Frontal cortex (tissue), 4 donors: Measurements from ENCODE around the gene RPGRIP1L. TPM values are rescaled to one million over a fixed set of nuclear protein-coding genes. Genes with fewer than 3 reads are reported as not detected.

Experiments
- DNase-seq, 2 donors: peaks; one replicate each; pipeline ENCODE4 v3.0.0; 2012; ENCODE audit warnings: low spot score in 2 of 2
- FAIRE-seq: peaks from 2 replicates; lab custom pipeline; 2012; peaks lifted over from hg19 to GRCh38; lab: Jason Lieb, UNC
- total RNA-seq: library from RNA; depleted of rRNA; stranded (reverse); fragments of >200 nt; gene quantifications from one replicate; pipeline ENCODE4 v1.2.3, GENCODE V29; 2014
- donor health status: control.
- donor health status: control.
- donor health status: control.

RPGRIP1L gene
- total RNA-seq, 1 donor from 2014 or later: 24.1 TPM

GRCh38 chr16:53565296-53565863, 138.3 kb downstream of the RPGRIP1L start:
- DNase-seq (no peak), FAIRE-seq (no peak)

GRCh38 chr16:53563426-53563825, 140.2 kb downstream of the RPGRIP1L start:
- DNase-seq (no peak), FAIRE-seq (no peak)

GRCh38 chr16:53561101-53561888, 142.4 kb downstream of the RPGRIP1L start:
- DNase-seq (no peak), FAIRE-seq (no peak)

- FAIRE-seq: no peak
- no peak for DNase-seq
Observed at GRCh38 chr16:53559270-53559951, 144.2 kb downstream of the RPGRIP1L start.

GRCh38 chr16:53558710-53559109, 144.9 kb downstream of the RPGRIP1L start:
- FAIRE-seq: no peak
- DNase-seq: no peak

- DNase-seq: no peak
- FAIRE-seq: no peak
Observed at GRCh38 chr16:53556521-53556920, 147.1 kb downstream of the RPGRIP1L start.

- FAIRE-seq (no peak), DNase-seq (peak; percentile 47 to 80)
Observed at GRCh38 chr16:53549970-53550690, 153.5 kb downstream of the RPGRIP1L start.

Other genes with a start within 250 kb of the RPGRIP1L start
- 43.2 TPM for gene AKTIP, start 200.7 kb downstream of the RPGRIP1L start, total RNA-seq
- 97.8 TPM for gene FTO, start 297 bp upstream of the RPGRIP1L start, total RNA-seq